Smooth muscle cell of the brain vasculature (primary cell): ENCODE measurements around the gene DCTD.

ENCODE experiments used
- DNase-seq: peaks from one replicate; pipeline ENCODE4 v3.0.0-alpha.2; 2012; ENCODE audit warnings: low read depth, low spot score

Gene DCTD

GRCh38 chr4:182917182-182918043 is at the start of gene DCTD:
Gene DCTD, minus strand, starts transcription at chr4:182917386. Its CDS starts 1,818 bp downstream, at chr4:182915568.
- no peak for DNase-seq

- no peak for DNase-seq
Observed at GRCh38 chr4:182960746-182961145, 43.6 kb upstream of the DCTD start.

- DNase-seq: no peak
Observed at GRCh38 chr4:182960228-182960627, 43.0 kb upstream of the DCTD start.

GRCh38 chr4:182955411-182955810 is 38.2 kb upstream of the DCTD start:
- DNase-seq: no peak

GRCh38 chr4:182944484-182945213 is 27.5 kb upstream of the DCTD start:
- DNase-seq: no peak

- no peak for DNase-seq
Observed at GRCh38 chr4:182939680-182940079, 22.5 kb upstream of the DCTD start.

GRCh38 chr4:182938205-182938645 is 21.0 kb upstream of the DCTD start:
- DNase-seq: no peak

- DNase-seq: no peak
Observed at GRCh38 chr4:182937268-182938204, 20.4 kb upstream of the DCTD start.

- DNase-seq: no peak
Observed at GRCh38 chr4:182932651-182933050, 15.5 kb upstream of the DCTD start.

GRCh38 chr4:182931691-182932345 is 14.6 kb upstream of the DCTD start:
- DNase-seq: no peak

GRCh38 chr4:182930889-182931288 is 13.7 kb upstream of the DCTD start:
- DNase-seq: no peak

- DNase-seq: no peak
Observed at GRCh38 chr4:182929296-182929695, 12.1 kb upstream of the DCTD start.

GRCh38 chr4:182928061-182928460 is 10.9 kb upstream of the DCTD start:
- no peak for DNase-seq

- no peak for DNase-seq
Observed at GRCh38 chr4:182927505-182927904, 10.3 kb upstream of the DCTD start.

GRCh38 chr4:182925855-182926254 is 8.7 kb upstream of the DCTD start:
- DNase-seq: no peak

- DNase-seq: no peak
Observed at GRCh38 chr4:182925298-182925757, 8.1 kb upstream of the DCTD start.

- no peak for DNase-seq
Observed at GRCh38 chr4:182924497-182924896, 7.3 kb upstream of the DCTD start.

- DNase-seq: no peak
Observed at GRCh38 chr4:182923796-182924340, 6.7 kb upstream of the DCTD start.

GRCh38 chr4:182923366-182923765 is 6.2 kb upstream of the DCTD start:
- no peak for DNase-seq

- DNase-seq: no peak
Observed at GRCh38 chr4:182922501-182923284, 5.5 kb upstream of the DCTD start.
